T-cell (primary cell): ENCODE results near the gene SMURF2. TPM values are rescaled to one million over a fixed set of nuclear protein-coding genes. Genes with fewer than 3 reads are reported as not detected.

Source experiments
- ATAC-seq, 4 experiments: fragments of 200-7000 bp in 3 of 4; fragments of 150-1000 bp in 1 of 4; cut with Tn5 transposase; replicated peaks in 1 of 4; 1 replicate in 3 of 4; 2 replicates in 1 of 4; pipeline ENCODE4 v1.10.0; 2021; ENCODE audit warnings: moderate library complexity in 3 of 4, mild to moderate bottlenecking in 2 of 4, moderate number of reproducible peaks in 1 of 4
- CTCF ChIA-PET, 2 donors: fragments of 300-600 bp; sonication (Branson Sonifier 250); formaldehyde crosslinking; loops; one replicate each; lab custom pipeline; 2022; ENCODE audit warnings: antibody characterized with exemption in 2 of 2; lab: Charles Lee
- POLR2A ChIA-PET, 2 donors: fragments of 300-600 bp; sonication (Branson Sonifier 250); formaldehyde crosslinking; loops; one replicate each; lab custom pipeline; 2022; ENCODE audit warnings: antibody characterized with exemption in 2 of 2; lab: Charles Lee
- DNase-seq, 35 experiments: peaks; one replicate each; pipeline versions ENCODE4 v3.0.0 to v3.0.0-alpha.2; 2013 to 2023
- H3K27ac ChIP-seq: one replicate; pipeline ENCODE4 v1.5.1; 2013; ENCODE audit warnings: low read length
- H3K27me3 ChIP-seq, 2 experiments: replicated peaks in 1 of 2; 1 replicate in 1 of 2; 2 replicates in 1 of 2; pipeline versions ENCODE4 v1.6.1 to v1.7.0; 2013; ENCODE audit warnings: low read length in 1 of 2, mixed read lengths in 1 of 2; ENCODE audit not compliant: control insufficient read depth in 2 of 2, insufficient read depth in 2 of 2; ENCODE audit errors: extremely low read depth in 1 of 2
- H3K36me3 ChIP-seq, 2 donors: 1 replicate in 1 of 2; 2 replicates in 1 of 2; pipeline versions ENCODE4 v1.6.1 to v1.7.0; 2013; ENCODE audit warnings: low read length in 1 of 2; ENCODE audit not compliant: control insufficient read depth in 2 of 2, insufficient read depth in 1 of 2; ENCODE audit errors: extremely low read depth in 1 of 2
- H3K4me1 ChIP-seq, 2 experiments: 1 replicate in 1 of 2; 2 replicates in 1 of 2; pipeline versions ENCODE4 v1.6.1 to v1.7.0; 2013; ENCODE audit warnings: low read length in 2 of 2, mixed read lengths in 1 of 2; ENCODE audit not compliant: insufficient read depth in 2 of 2, control insufficient read depth in 1 of 2; ENCODE audit errors: extremely low read depth in 1 of 2
- H3K4me3 ChIP-seq, 2 donors: 1 replicate in 1 of 2; 2 replicates in 1 of 2; pipeline versions ENCODE4 v1.5.1 to v1.7.0; 2013; ENCODE audit warnings: mild to moderate bottlenecking in 2 of 2, low read length in 1 of 2, moderate library complexity in 1 of 2; ENCODE audit not compliant: control insufficient read depth in 1 of 2; ENCODE audit errors: extremely low read depth in 1 of 2
- H3K9me3 ChIP-seq: 2 replicates; pipeline ENCODE4 v1.7.0; 2013
- H3K27ac Mint-ChIP-seq, 2 donors: one replicate each; pipeline ENCODE4 v1.8.0; 2020 to 2021; ENCODE audit warnings: mild to moderate bottlenecking in 2 of 2, mixed read lengths in 2 of 2
- H3K27me3 Mint-ChIP-seq, 2 donors: one replicate each; pipeline ENCODE4 v1.8.0; 2021 to 2022; ENCODE audit warnings: mixed read lengths in 2 of 2
- H3K36me3 Mint-ChIP-seq: one replicate; pipeline ENCODE4 v1.8.0; 2021; ENCODE audit warnings: mixed read lengths
- H3K4me1 Mint-ChIP-seq, 3 donors: one replicate each; pipeline ENCODE4 v1.8.0; 2020 to 2022; ENCODE audit warnings: mixed read lengths in 3 of 3, mild to moderate bottlenecking in 1 of 3
- H3K4me3 Mint-ChIP-seq, 3 donors: one replicate each; pipeline ENCODE4 v1.8.0; 2020 to 2022; ENCODE audit warnings: mild to moderate bottlenecking in 3 of 3, mixed read lengths in 3 of 3, moderate library complexity in 3 of 3
- H3K9me3 Mint-ChIP-seq, 3 donors: one replicate each; pipeline ENCODE4 v1.8.0; 2020 to 2022; ENCODE audit warnings: mixed read lengths in 3 of 3
- WGBS: methylation state at CpG from one replicate; pipeline ENCODE4 v1.1.5; 2013; ENCODE audit warnings: missing lambda C conversion rate; ENCODE audit not compliant: insufficient coverage; 5-methylcytosine and 5-hydroxymethylcytosine counted together
- total RNA-seq, 35 experiments: library from RNA in 6 of 35; stranded (reverse) in 6 of 35; fragments of 120-200 nt in 1 of 35; gene quantifications; one replicate each; pipeline versions ENCODE4 v1.2.1 to v1.2.4 and lab custom pipeline; 2013 to 2026

The SMURF2 gene
- total RNA-seq, 5 donors from 2014 or later (not counting 1 experiment from before 2014, with no cell fraction given) = 27.4 to 36.6 (median 34.8) TPM

DNA sequence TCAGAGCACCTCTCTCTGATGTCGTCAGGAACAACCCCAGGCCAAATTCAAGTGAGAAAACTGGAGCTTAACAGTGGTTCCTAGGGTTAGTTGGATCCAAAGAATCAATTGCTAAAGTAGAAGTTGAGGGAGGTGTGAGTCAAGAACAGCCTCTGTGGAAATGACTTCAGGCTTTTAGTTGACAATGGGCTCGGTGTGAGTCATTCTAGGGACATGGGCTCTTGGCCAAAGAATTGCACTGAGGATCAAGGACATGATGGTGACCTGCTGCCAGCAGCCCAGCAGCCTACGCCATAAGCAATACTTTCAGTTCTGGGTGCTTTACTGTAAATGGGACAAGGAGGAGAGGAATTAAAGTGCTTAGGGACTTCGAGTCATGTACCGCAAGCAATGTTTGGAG, 32.1 kb upstream of the SMURF2 start:
- Histone ChIP-seq H3K4me3 (no peak overlapping the region), H3K4me1 (no peaks in the 10 kb centered on the region), H3K9me3 (no peaks in the 10 kb centered on the region), H3K27me3 (no peaks in the 10 kb centered on the region), H3K27ac (no peak overlapping the region), H3K36me3 (no peaks in the 10 kb centered on the region)
- peaks cover 0 to 4% (median 0%) of the 10 kb centered on the region in 3 donors for H3K4me1 Mint-ChIP-seq
- H3K4me3 Mint-ChIP-seq = no peak overlapping the region
- DNase-seq (no peak), ATAC-seq (no peak)
- H3K36me3 Mint-ChIP-seq = no peaks in the 10 kb centered on the region
- CTCF ChIA-PET = no interaction called here
- no peaks in the 10 kb centered on the region for H3K9me3 Mint-ChIP-seq
- H3K27ac Mint-ChIP-seq = no peak overlapping the region
- POLR2A ChIA-PET = no interaction called here
- no peaks in the 10 kb centered on the region for H3K27me3 Mint-ChIP-seq
- WGBS = 95% methylated on average over 2 of the region's 5 CpGs

DNA sequence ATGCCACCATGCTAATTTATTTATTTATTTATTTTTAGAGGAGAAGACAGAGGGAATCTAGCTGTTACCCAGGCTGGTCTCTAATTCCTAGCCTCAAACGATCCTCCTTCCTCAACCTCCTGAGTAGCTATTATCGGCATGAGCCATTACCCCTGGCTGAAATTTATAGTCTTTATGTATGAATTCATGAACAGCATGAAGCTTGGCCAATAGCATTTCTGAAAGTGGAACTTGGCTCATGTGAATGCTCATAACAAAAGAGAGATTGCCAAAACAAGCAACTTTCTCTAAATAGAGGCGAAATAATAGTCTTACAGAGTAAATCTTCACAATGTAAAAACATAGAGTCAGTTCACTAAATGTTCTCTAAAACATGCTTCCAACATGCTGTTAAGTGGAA, 30.1 kb upstream of the SMURF2 start:
- POLR2A ChIA-PET = no interaction called here
- DNase-seq (no peak), ATAC-seq (no peak)

DNA sequence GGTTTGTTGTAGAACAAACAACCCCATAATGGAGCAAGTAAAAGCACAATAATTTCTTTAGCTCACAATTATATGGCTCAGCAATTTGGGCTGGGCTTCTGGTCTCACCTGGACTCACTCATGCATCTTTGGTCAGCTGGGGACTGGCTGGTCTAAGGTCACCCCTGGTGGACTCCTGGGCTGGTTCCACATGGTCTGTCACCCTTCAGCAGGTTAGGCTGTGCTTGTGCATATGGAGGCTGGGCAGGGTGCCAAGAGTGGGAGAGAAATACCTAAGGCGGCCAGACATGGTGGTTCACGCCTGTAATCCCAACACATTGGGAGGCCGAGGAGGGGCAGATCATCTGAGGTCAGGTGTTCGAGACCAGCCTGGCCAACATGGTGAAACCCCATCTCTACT, 27.0 kb upstream of the SMURF2 start:
- POLR2A ChIA-PET = no interaction called here

More for the DNA sequence above, 30.1 kb upstream of the SMURF2 start:
- no peak overlapping the region for H3K27ac ChIP-seq
- H3K4me1 ChIP-seq = no peaks in the 10 kb centered on the region
- Mint-ChIP-seq H3K36me3 (no peaks in the 10 kb centered on the region), H3K4me3 (no peak overlapping the region), H3K9me3 (no peaks in the 10 kb centered on the region), H3K4me1 (peaks cover 0 to 4% (median 0%) of the 10 kb centered on the region in 3 donors), H3K27me3 (no peaks in the 10 kb centered on the region), H3K27ac (no peak overlapping the region)
- no peaks in the 10 kb centered on the region for H3K27me3 ChIP-seq
- H3K9me3 ChIP-seq = no peaks in the 10 kb centered on the region
- no peaks in the 10 kb centered on the region for H3K36me3 ChIP-seq
- H3K4me3 ChIP-seq = no peak overlapping the region
- WGBS = no CpG with 5 or more reads among the region's 3 CpGs
- CTCF ChIA-PET = no interaction called here

GRCh38 chr17:64688481-64688880, 26.4 kb upstream of the SMURF2 start:
- ChIA-PET CTCF (no interaction called here), POLR2A (no interaction called here)
- Histone ChIP-seq H3K27ac (no peak overlapping the region), H3K27me3 (no peaks in the 10 kb centered on the region), H3K4me1 (no peaks in the 10 kb centered on the region), H3K4me3 (no peak overlapping the region), H3K36me3 (no peaks in the 10 kb centered on the region), H3K9me3 (no peaks in the 10 kb centered on the region)
- Mint-ChIP-seq H3K4me3 (no peak overlapping the region), H3K36me3 (no peaks in the 10 kb centered on the region), H3K27ac (no peak overlapping the region), H3K4me1 (no peaks in the 10 kb centered on the region), H3K9me3 (no peaks in the 10 kb centered on the region), H3K27me3 (no peaks in the 10 kb centered on the region)
- WGBS = 92% methylated on average over 3 of the region's 5 CpGs
- DNase-seq = no peak
- no peak for ATAC-seq

More for the DNA sequence above, 27.0 kb upstream of the SMURF2 start:
- Mint-ChIP-seq H3K9me3 (no peaks in the 10 kb centered on the region), H3K27ac (no peak overlapping the region), H3K4me3 (no peak overlapping the region), H3K4me1 (peaks cover 0 to under 1% (median 0%) of the 10 kb centered on the region in 3 donors), H3K27me3 (no peaks in the 10 kb centered on the region), H3K36me3 (no peaks in the 10 kb centered on the region)
- Histone ChIP-seq H3K27me3 (no peaks in the 10 kb centered on the region), H3K4me3 (no peak overlapping the region), H3K27ac (no peak overlapping the region), H3K36me3 (no peaks in the 10 kb centered on the region), H3K4me1 (no peaks in the 10 kb centered on the region), H3K9me3 (no peaks in the 10 kb centered on the region)
- no CpG with 5 or more reads among the region's 4 CpGs for WGBS
- ATAC-seq (no peak), DNase-seq (no peak)
- CTCF ChIA-PET = no interaction called here

GRCh38 chr17:64687961-64688360, 25.9 kb upstream of the SMURF2 start:
- ATAC-seq = no peak
- Histone ChIP-seq H3K4me1 (no peaks in the 10 kb centered on the region), H3K4me3 (no peak overlapping the region), H3K36me3 (no peaks in the 10 kb centered on the region), H3K27me3 (no peaks in the 10 kb centered on the region), H3K9me3 (no peaks in the 10 kb centered on the region), H3K27ac (no peak overlapping the region)
- Mint-ChIP-seq H3K27ac (no peak overlapping the region), H3K27me3 (no peaks in the 10 kb centered on the region), H3K4me1 (no peaks in the 10 kb centered on the region), H3K4me3 (no peak overlapping the region), H3K36me3 (no peaks in the 10 kb centered on the region), H3K9me3 (no peaks in the 10 kb centered on the region)
- 83% methylated on average over 2 of the region's 5 CpGs for WGBS
- no peak for DNase-seq
- ChIA-PET CTCF (no interaction called here), POLR2A (interaction anchor here in 1 of 2 donors (0.6 kb wide), 1 partner anchor 75 kb away, joined by 6 read pairs; no protein-coding TSS in a partner anchor)

- no peaks in the 10 kb centered on the region for H3K4me1 Mint-ChIP-seq
- Histone ChIP-seq H3K4me3 (no peak overlapping the region), H3K27ac (no peak overlapping the region), H3K36me3 (no peaks in the 10 kb centered on the region), H3K9me3 (no peaks in the 10 kb centered on the region), H3K27me3 (no peaks in the 10 kb centered on the region), H3K4me1 (no peaks in the 10 kb centered on the region)
- DNase-seq (no peak), ATAC-seq (no peak)
- no peak overlapping the region for H3K4me3 Mint-ChIP-seq
- ChIA-PET CTCF (interaction anchor here (0.5 to 0.6 kb wide), 2 partner anchors 804 to 1555 kb away, joined by 5 read pairs; no protein-coding TSS in a partner anchor), POLR2A (interaction anchor here (0.5 to 0.6 kb wide), 3 partner anchors 33 to 75 kb away, joined by 4 to 11 read pairs (median 6); no protein-coding TSS in a partner anchor)
- WGBS = 100% methylated on average over 2 of the region's 4 CpGs
- no peaks in the 10 kb centered on the region for H3K36me3 Mint-ChIP-seq
- no peak overlapping the region for H3K27ac Mint-ChIP-seq
- H3K9me3 Mint-ChIP-seq = no peaks in the 10 kb centered on the region
- H3K27me3 Mint-ChIP-seq = no peaks in the 10 kb centered on the region
Measured at GRCh38 chr17:64687376-64687775, 25.3 kb upstream of the SMURF2 start.
